Effector memory CD8-positive, alpha-beta T cell (primary cell): ENCODE results near the gene ALS2.
"Not testable (repeated sequence)": the region's sequence is repeated elsewhere in the genome, so short reads cannot be mapped to it uniquely, and the experiment has no call there.

Experiments used
- ATAC-seq: fragments of 150-1000 bp; cut with Tn5 transposase; replicated peaks from 2 replicates; pipeline ENCODE4 v1.10.0; 2021; ENCODE audit warnings: mild to moderate bottlenecking, moderate library complexity
- DNase-seq, 3 experiments: peaks; one replicate each; pipeline ENCODE4 v3.0.0; 2021
- H3K27ac Mint-ChIP-seq, 2 donors: one replicate each; pipeline ENCODE4 v1.8.0; 2022; ENCODE audit warnings: mild to moderate bottlenecking in 2 of 2, mixed read lengths in 2 of 2, moderate library complexity in 2 of 2
- H3K27me3 Mint-ChIP-seq, 2 donors: one replicate each; pipeline ENCODE4 v1.8.0; 2022; ENCODE audit warnings: mixed read lengths in 2 of 2
- H3K36me3 Mint-ChIP-seq: one replicate; pipeline ENCODE4 v1.8.0; 2022; ENCODE audit warnings: mild to moderate bottlenecking, moderate library complexity, mixed read lengths; ENCODE audit not compliant: insufficient read depth
- H3K4me1 Mint-ChIP-seq, 2 donors: one replicate each; pipeline ENCODE4 v1.8.0; 2022; ENCODE audit warnings: low read depth in 2 of 2, mixed read lengths in 2 of 2
- H3K4me3 Mint-ChIP-seq, 2 donors: one replicate each; pipeline ENCODE4 v1.8.0; 2022; ENCODE audit warnings: mild to moderate bottlenecking in 2 of 2, mixed read lengths in 2 of 2, moderate library complexity in 2 of 2
- H3K9me3 Mint-ChIP-seq, 2 donors: one replicate each; pipeline ENCODE4 v1.8.0; 2022; ENCODE audit warnings: mixed read lengths in 2 of 2

The ALS2 gene

DNA sequence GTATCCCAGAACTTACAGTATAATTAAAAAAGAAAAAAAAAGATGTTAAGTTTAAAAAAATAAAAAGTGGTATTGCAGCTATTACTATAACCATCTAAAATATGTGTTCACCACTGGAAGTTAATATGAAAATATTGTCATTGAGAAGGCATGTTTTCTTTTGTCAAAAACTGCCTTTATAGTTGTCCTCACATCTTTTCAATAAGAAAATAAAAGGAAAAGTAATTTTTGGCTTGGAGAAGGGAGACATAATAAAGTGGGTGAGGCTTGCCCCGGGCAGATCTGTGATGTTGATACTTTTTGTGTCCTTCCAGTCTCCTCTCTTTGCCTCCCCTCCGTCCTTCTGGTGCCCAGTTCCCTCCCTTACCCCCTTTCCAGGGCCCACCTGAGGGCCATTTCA lies 107.2 kb downstream of the ALS2 start:
- ATAC-seq = no peak
- H3K36me3 Mint-ChIP-seq = no peaks in the 10 kb centered on the region
- no peaks in the 10 kb centered on the region for H3K27me3 Mint-ChIP-seq
- peaks cover 5 to 9% of the 10 kb centered on the region in 2 donors for H3K4me1 Mint-ChIP-seq
- no peak overlapping the region for H3K27ac Mint-ChIP-seq
- no peaks in the 10 kb centered on the region for H3K9me3 Mint-ChIP-seq
- H3K4me3 Mint-ChIP-seq = no peak overlapping the region
- no peak for DNase-seq

DNA sequence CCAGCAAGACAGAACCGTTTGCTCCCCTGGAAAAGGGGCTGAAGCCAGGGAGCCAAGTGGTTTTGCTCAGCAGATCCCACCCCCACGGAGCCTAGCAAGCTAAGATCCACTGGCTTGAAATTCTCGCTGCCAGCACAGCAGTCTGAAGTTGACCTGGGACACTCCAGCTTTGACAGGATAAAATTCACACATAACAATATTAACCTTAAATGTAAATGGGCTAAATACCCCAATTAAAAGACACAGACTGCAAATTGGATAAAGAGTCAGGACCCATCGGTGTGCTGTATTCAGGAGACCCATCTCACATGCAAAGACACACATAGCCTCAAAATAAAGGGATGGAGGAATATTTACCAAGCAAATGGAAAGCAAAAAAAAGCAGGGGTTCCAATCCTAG lies 109.5 kb downstream of the ALS2 start:
- not testable (repeated sequence) for ATAC-seq, DNase-seq, H3K4me1 Mint-ChIP-seq, H3K4me3 Mint-ChIP-seq, H3K36me3 Mint-ChIP-seq, H3K27me3 Mint-ChIP-seq, H3K27ac Mint-ChIP-seq, H3K9me3 Mint-ChIP-seq

DNA sequence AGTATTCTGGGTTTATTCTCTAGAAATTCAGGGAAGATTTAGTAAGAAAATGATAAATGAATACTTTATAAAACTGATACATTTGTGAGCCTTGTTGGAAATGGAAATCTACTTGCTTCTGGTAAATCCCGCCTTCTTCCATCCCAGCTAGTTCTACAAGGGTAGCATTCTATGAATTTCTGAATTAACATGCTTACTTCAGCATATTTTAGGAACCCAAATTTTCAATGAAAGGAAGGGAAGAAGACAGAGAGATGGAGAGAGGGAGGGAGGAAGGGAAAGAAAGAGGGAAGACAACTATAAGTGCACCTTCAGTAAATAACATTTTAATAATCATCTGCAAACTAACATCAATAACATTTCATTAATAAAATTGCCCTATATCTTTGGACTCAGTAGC lies 110.9 kb downstream of the ALS2 start:
- no peak overlapping the region for H3K27ac Mint-ChIP-seq
- H3K9me3 Mint-ChIP-seq = no peaks in the 10 kb centered on the region
- no peak overlapping the region for H3K4me3 Mint-ChIP-seq
- H3K36me3 Mint-ChIP-seq = no peaks in the 10 kb centered on the region
- ATAC-seq (no peak), DNase-seq (no peak)
- H3K27me3 Mint-ChIP-seq = no peaks in the 10 kb centered on the region
- H3K4me1 Mint-ChIP-seq = peaks cover 5 to 9% of the 10 kb centered on the region in 2 donors

DNA sequence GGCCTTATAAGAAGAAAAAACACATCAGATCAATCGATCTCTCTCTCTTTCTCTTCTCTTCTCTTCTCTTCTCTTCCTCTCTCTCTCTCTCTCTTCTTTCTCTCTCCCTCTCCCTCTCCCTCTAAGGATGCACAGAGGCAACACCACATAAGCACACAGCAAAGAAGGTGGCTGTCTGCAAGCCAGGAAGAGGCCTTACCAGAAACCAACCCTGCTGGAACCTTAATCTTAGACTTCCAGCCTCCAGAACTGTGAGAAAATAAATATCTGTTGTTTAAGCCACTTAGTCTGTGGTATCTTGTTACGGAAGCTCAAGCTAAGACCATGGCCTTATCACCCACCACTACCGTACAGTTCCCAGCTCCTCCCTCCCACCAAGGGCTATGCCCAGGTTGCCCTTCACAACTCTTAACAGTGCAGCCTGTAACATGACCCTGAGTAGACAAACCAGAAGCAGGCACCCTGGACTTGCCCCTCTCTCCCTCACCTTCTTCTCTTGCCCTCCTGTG lies 112.3 kb downstream of the ALS2 start:
- no peaks in the 10 kb centered on the region for H3K27me3 Mint-ChIP-seq
- no peak overlapping the region for H3K27ac Mint-ChIP-seq
- no peak for ATAC-seq
- H3K9me3 Mint-ChIP-seq = no peaks in the 10 kb centered on the region
- DNase-seq = no peak
- peaks cover 5 to 9% of the 10 kb centered on the region in 2 donors for H3K4me1 Mint-ChIP-seq
- no peak overlapping the region for H3K4me3 Mint-ChIP-seq
- H3K36me3 Mint-ChIP-seq = no peaks in the 10 kb centered on the region

DNA sequence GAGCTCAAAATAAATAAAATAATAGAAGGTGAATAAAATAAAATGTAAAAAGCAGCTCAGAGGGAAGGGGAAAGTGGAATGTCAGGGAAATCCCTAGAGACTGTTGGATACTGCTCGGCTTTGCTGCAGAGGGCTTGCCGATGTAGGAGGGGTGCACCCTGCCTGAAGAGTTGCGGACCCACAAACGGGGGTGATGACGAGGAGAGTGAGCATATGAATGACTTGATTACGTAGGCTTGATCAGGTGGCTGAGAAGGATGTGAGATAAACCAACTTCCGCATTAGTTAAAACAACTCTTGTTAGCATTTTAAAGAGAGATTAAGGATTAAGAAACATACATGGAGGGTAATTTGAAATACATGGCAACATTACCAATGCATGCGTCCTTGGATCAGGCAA lies 116.4 kb downstream of the ALS2 start:
- Mint-ChIP-seq H3K27ac (no peak overlapping the region), H3K9me3 (no peaks in the 10 kb centered on the region), H3K27me3 (no peaks in the 10 kb centered on the region), H3K4me1 (peaks cover 0 to 5% of the 10 kb centered on the region in 2 donors), H3K36me3 (no peaks in the 10 kb centered on the region), H3K4me3 (no peak overlapping the region)
- DNase-seq (no peak), ATAC-seq (no peak)

DNA sequence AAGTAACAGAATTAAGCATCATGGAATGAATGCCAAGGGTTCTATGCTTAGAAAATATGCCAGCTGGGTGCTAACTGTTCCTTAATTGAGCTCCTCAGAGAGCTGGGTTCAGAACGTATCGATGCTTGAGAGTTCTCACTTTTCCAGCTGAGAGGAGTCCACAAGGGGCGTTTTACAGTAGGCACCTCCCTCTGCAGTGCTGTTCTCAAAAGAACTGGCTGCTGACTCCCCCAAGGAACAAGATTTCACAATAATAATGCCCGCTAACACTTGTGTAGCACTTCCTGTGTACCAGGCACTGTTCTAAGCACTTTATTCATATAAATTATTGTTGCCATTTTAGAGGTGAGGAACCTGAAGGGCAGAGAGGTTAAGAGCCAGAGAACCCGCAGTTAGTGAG lies 119.4 kb downstream of the ALS2 start:
- ATAC-seq (no peak), DNase-seq (no peak)
- Mint-ChIP-seq H3K4me1 (peaks cover 6 to 7% of the 10 kb centered on the region in 2 donors), H3K9me3 (no peaks in the 10 kb centered on the region), H3K4me3 (no peak overlapping the region), H3K27me3 (peaks cover 0 to 15% of the 10 kb centered on the region in 2 donors), H3K27ac (no peak overlapping the region), H3K36me3 (no peaks in the 10 kb centered on the region)

DNA sequence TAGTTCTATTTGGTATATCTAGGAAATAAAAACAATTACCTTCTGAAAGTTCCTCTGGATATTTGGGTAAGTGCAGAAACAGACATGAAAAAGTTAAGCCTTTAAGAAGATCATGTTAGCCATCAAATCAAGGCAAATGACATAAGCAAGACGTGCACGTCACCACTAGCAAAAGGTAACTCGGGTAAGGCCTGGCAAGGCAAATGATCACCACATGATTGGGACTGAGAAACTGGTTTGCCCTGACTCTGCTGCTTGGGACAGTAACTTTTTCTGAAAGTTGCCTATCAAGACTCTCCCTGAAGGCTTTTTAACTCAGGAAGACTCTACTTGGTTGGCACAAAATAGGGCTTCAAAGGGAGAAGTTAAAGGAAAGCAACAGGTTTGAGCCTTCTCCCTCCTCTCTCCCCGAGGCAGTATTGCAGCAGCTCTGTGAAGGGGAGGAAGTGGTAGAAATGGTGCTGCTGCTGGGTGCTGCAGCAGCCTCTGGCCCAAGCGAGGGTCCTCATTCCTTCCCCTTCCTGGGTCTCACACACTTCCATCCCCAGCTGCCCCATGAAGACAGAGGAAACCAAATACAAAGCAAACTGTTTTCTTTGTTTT lies 120.3 kb downstream of the ALS2 start:
- peaks cover 7 to 15% of the 10 kb centered on the region in 2 donors for H3K4me1 Mint-ChIP-seq
- no peak for ATAC-seq
- no peak for DNase-seq

DNA sequence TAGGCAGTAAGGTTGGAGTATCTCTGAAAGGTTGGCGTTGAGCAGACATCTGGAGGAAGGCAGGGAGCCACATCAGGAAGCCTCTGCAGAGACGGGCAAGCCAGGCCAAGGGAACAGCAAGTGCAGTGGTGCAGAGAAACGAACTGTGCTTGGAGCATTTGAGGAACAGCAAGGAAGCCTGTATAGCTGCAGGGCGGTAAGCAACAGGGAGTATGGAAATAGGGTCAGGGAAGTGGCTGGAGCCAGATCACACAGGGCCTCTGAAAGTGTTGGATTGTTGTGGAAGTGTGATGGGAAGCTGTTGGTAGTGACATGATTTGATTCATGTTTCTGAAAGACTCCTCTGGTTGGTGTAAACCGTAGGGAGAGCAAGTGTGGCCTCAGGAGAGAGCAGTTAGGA lies 124.0 kb downstream of the ALS2 start:
- Mint-ChIP-seq H3K4me1 (peaks cover 7 to 19% of the 10 kb centered on the region in 2 donors), H3K27me3 (peaks cover 15 to 35% of the 10 kb centered on the region in 2 donors), H3K4me3 (peak overlapping the region in 1 of 2 donors; percentile 22), H3K36me3 (peaks cover 3% of the 10 kb centered on the region), H3K9me3 (no peaks in the 10 kb centered on the region), H3K27ac (peak overlapping the region in 1 of 2 donors; percentile 59)
- no peak for DNase-seq
- no peak for ATAC-seq

More for the DNA sequence above, 120.3 kb downstream of the ALS2 start:
- Mint-ChIP-seq H3K27ac (peak overlapping the region in 1 of 2 donors; percentile 33), H3K9me3 (no peaks in the 10 kb centered on the region), H3K27me3 (peaks cover 0 to 15% of the 10 kb centered on the region in 2 donors), H3K4me3 (no peak overlapping the region), H3K36me3 (no peaks in the 10 kb centered on the region)

DNA sequence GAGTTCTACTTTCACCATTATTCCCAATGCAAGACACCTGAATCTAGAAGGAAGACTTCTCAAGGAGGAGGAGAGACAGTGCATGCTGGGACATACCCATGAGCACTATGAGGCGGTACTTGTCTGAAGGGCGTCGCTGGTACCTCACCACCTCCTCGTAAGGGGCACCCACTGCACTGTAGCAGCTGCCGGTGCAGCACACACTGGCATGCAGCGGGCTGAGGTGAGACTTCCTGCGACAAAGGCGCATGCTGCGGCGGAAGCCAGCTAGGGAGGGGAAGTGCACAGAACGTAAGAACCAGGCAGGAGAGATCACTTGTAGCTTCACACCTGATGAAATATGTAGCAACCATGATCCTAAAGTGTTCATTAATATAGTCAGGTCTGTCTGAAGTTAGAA lies 124.6 kb downstream of the ALS2 start:
- peak; percentile 96 for ATAC-seq

DNA sequence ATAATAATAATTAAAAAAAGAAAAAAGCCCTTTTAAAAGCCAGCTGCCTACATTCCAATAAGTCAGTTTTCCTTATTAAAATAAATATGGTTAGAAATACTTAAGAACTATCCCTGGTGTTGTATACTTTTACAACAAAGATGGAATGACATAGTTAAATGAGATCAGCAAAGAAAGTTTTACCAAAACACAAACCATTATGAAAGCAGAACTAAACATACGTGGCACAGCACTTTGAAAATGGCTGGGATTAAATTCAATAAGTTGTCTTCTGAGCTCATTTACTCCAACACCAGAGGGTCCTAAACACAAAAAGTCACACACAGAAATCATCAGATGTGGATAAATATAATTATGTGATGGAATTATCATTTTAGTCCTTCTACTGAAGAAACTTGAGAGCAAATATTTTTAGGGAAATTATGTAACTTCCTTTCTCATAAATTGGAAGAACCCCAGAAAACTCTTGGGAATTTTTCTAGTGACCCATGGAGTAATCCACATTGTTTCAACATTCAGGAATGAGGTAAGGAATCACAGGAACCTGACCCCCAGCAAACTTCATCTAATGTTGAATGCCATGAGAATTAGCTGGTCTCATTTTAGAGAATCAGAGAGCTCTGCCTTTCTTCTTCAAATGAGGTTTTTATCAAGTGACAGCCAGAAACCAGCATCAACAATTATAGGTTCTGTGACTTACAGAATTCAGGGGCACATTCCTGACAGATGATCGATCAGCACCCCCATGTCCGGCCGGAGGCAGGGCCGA lies 125.9 kb downstream of the ALS2 start:
- Mint-ChIP-seq H3K9me3 (no peaks in the 10 kb centered on the region), H3K27me3 (peaks cover 15 to 36% of the 10 kb centered on the region in 2 donors), H3K36me3 (peaks cover 3% of the 10 kb centered on the region), H3K27ac (no peak overlapping the region), H3K4me3 (no peak overlapping the region), H3K4me1 (peaks cover 7 to 14% of the 10 kb centered on the region in 2 donors)
- no peak for ATAC-seq
- DNase-seq = no peak

More for the DNA sequence above, 124.6 kb downstream of the ALS2 start:
- Mint-ChIP-seq H3K4me1 (peaks cover 7 to 17% of the 10 kb centered on the region in 2 donors), H3K27ac (peak overlapping the region in 1 of 2 donors; percentile 59), H3K9me3 (no peaks in the 10 kb centered on the region), H3K27me3 (peaks cover 15 to 36% of the 10 kb centered on the region in 2 donors), H3K4me3 (peak overlapping the region in 1 of 2 donors; percentile 22), H3K36me3 (peaks cover 3% of the 10 kb centered on the region)
- DNase-seq = peak; percentile 47 to 56 (median 48)

DNA sequence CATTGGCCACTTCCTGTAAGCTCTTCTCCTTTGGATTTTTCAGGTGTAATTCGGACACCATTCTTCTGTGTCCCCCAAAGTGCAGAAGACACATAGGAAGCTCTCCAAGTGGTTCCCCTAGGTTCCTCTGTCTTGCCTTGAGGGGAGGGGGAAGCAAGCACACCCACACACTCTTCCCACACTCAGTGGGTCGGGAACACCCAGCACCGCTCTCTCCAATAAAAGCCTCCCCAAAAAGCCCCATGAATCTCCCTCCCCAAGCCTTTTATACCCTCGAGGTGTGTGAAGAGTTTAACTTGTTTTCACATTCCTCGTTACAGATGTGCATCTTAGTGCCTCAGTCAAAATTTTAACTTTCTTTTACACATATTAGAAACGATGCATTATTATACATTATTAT lies 127.5 kb downstream of the ALS2 start:
- Mint-ChIP-seq H3K27ac (no peak overlapping the region), H3K36me3 (peaks cover 3% of the 10 kb centered on the region), H3K4me1 (peaks cover 7 to 14% of the 10 kb centered on the region in 2 donors), H3K4me3 (no peak overlapping the region), H3K9me3 (no peaks in the 10 kb centered on the region), H3K27me3 (peaks cover 15 to 45% of the 10 kb centered on the region in 2 donors)
- ATAC-seq = no peak
- no peak for DNase-seq
